G401 (cell line): ENCODE measurements around the gene MAP1LC3B. TPM values are rescaled to one million over a fixed set of nuclear protein-coding genes. Genes with fewer than 3 reads are reported as not detected.
"Not testable (repeated sequence)": the region's sequence is repeated elsewhere in the genome, so short reads cannot be mapped to it uniquely, and the experiment has no call there.

ENCODE experiments used
- DNase-seq: peaks from one replicate; pipeline ENCODE4 v3.0.0-alpha.2; 2015; ENCODE audit warnings: low spot score
- in situ Hi-C: cut with HindIII; loops from 2 replicates; pipeline ENCODE4 v1.10.0; 2016; ENCODE audit warnings: low sequenced_read_pairs, mixed read lengths
- total RNA-seq: library from RNA; depleted of rRNA; stranded (reverse); fragments of >200 nt; shearing (Covaris generic); gene quantifications from 2 replicates; pipeline ENCODE4 v1.2.3, GENCODE V29; 2014

MAP1LC3B gene
- total RNA-seq, 1 experiment from 2014 or later: 26.7 TPM

DNA sequence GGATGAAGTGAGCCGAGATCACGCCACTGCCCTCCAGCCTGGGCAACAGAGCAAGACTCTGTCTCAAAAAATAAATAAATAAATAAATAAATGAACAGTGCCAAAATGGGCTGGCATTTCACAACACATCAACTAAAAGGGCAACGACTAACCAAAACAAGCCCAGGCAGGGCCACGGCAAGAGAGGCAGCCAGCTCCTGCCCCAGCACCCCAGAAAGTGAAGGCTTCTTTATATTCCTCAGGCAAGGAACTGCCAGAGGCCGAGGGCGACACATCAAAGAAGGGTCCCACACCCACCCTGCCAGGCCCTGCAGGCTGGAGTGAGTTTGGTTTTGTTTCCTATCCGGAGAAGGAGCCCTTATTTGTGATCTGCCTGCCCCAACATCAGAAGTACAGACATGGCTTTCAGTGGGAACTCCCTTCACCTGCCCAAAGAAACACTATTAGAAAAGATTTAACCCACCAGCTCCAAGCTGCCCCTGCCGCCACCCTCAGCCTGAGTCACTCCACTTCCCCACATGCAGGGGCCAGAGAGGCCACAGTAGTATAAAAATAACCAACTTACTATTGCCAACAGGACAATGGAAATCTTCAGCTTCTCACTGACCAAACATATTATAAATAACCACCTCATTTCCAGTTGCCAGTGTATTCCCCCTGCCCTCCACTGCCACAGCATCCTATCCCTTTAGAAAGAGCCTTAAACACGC, 16.6 kb upstream of the MAP1LC3B start:
- DNase-seq: peak; percentile 72
- in situ Hi-C loops: no loop called here

DNA sequence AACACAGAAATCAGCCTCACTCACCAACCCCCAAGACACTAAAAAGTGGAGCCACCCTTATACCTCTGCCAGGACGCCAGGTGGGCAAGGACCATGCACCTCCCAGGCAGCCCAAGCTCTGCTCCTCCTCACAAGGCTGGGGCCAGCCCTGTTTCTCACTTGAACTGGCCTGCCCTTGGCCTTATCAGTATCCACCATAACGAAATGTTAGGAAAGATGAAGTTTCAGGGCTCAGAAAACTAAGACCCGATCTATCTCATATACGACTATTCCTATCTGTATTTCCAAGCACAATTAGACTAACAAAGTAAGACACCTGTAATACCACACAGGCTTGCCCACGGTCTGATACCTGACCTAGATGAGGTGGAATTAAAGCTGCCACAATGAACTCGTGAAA, 15.5 kb upstream of the MAP1LC3B start:
- no peak for DNase-seq
- in situ Hi-C loops: no loop called here

DNA sequence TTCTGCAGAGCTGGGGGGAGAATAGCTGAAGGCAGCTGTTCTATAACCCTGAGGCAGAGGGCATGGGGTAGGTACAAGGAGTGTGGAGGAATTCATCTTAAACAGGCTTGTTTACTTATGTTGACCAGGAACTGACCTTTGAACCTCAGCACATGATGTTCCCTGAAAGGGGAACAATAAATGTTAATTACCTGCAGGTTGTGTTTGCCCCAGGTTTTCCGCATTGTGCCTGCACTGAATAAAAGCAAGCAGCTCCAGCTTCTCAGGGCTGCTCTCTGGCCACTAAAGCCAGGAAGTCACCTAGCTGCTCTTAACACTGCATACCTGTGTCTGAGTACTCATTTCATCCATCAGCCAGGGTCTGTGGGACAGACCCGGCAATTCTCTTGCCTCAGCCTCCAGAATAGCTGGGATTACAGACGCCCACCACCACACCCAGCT, 12.8 kb upstream of the MAP1LC3B start:
- DNase-seq: peak; percentile 39

DNA sequence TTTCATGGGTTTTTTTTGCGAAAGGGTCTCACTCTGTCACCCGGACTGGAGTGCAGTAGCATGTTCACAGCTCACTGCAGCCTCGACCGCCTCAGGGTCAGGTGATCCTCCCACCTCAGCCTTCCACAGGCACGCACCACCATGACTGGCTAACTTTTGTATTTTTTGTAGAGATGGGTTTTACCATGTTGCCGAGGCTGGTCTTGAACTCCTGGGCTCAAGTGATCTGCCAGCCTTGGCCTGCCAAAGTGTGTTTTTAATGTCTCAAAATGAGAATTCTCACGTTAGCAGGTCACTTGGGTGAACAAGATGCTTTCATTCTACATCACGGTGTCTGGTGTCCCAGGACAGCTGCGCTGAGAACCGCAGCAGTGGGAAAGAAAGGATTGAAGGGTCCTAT, 11.7 kb upstream of the MAP1LC3B start:
- peak; percentile 56 for DNase-seq
- in situ Hi-C loops: no loop called here

More for the DNA sequence above, 12.8 kb upstream of the MAP1LC3B start:
- in situ Hi-C loops: not testable (repeated sequence)

DNA sequence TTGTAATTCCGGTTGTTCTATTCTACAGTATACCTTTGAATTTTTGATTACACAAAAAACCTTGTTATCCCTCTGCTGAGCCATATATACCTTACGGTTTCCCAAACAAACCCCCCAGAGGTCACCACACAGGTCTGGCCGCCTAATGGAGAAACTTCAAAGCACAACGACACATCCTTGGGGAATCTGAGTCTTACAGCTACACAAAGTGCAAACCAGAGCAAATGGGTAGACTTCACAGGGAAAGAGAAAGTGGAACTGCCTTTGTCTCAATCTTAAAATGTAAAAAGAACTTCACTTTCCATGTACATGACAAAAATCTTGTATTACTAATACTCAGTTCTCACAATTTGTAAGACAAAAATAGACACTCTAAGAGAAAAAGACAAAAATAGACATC, 11.3 kb upstream of the MAP1LC3B start:
- in situ Hi-C loops: no loop called here
- DNase-seq: no peak

DNA sequence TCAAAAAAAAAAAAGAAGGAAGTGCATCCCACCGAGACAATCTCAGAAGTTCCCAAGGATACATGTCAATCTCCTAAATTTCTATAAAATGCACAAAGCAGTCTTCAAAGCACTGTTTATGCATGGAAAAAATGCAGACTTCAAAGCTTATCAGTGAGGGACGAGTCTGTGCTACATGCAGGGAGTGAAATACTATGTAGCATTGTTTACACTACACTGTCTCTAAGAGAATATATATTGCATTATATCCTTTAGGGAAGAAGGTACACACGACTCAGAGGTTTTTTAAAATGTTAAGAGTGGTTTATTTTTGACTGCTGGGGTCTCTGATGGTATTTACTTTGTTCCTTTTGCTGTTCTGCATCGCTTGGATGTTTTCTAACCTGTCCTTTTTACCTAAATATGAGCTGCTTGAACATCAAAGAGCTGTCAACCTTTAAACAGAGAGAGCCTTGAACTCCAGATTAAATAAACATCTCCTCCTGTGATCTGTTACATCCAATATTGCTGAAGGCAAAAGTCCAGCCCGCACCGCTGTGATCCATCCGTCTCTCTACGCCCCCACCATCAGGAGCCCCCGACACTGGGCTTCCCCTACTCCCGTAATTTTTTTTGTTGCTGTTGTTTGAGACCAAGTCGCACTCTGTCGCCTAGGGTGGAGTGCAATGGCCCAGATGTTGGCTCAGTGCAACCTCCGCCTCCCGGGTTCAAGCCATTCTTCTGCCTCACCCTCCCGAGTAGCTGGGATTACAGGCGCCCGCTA, 9.9 kb upstream of the MAP1LC3B start:
- in situ Hi-C loops: no loop called here
- DNase-seq: no peak

DNA sequence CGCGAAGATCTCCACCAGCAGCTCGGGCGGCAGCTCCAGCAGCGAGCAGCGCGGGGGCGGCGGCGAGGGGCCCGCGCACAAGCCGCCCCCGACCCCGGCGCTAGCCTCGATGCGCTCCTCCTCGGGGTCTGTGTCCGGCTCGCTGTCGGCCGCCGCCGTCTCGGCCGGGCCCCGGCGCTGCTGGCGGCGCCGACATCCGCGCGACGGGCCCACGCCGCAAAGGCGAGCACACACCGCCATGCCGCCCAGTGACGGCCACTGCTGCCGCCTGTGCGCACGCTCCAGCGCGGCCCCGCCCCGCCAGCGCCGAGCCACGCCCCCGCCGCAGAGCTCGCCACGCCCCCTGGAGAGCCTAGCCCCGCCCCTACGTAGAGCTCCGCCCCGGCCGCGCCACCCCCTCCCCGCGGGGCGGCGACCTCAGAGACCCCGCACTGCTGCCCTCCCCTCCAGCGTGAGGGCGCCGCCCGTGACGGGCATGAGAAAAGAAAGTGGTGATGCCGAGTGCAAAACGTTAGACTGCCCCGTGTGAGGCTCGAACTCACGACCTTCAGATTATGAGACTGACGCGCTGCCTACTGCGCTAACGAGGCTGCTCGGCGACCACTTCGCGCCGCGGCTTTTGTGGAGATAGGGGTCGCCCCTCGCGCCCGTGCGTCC, 8.5 kb upstream of the MAP1LC3B start, which contains the start of gene FBXO31:
TSS of gene FBXO31 (minus strand) at position 272 of the 657 bp plus-strand sequence. CDS start at position 240, 32 bp downstream.
- in situ Hi-C loops: no loop called here
- DNase-seq: peak; percentile 88

DNA sequence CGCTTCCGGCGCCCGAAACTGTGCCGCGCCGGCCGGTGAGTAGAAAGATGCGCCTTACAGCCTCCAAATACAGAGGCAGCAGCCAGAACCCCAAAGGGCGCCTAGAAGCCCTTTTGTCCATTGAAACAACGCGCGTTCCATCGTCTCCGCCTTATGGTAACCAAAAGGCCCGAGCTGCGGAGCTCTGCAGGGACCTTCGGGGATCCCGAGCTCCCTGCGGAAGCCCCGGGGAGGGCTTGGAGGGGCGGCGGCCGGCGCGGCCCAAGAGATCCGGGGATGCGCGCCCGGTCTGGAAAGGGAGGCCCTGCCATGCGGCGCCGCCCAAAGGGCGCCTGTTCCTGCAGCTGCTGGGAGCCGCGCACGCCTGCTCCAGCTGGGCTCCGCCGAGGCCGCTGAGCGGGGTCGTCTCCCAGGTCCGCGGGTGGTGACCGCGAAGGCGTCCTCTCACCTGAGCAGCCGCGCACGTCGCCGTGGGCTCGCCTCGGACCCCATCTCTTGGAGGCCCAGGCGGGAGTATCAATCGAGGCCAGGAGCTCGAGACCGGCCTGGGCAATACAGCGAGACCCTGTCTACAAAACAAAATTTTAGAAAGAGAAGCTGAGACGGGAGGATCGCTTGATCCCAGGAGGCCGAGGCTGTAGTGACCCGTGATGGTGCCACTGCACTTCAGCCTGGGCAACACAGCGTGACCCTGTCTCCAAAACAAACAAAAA, 7.8 kb upstream of the MAP1LC3B start:
- no peak for DNase-seq
- in situ Hi-C loops: no loop called here

DNA sequence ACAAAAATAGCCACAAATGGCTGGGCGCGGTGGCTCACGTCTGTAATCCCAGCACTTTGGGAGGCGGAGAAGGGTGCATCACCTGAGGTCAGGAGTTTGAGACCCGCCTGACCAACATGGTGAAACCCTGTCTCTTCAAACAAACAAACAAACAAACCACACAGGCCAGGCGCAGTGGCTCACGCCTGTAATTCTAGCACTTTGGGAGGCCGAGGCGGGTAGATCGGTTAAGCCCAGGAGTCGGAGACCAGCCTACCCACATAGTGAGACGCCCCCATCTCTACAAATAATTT, 7.3 kb upstream of the MAP1LC3B start:
- in situ Hi-C loops, DNase-seq: not testable (repeated sequence)

DNA sequence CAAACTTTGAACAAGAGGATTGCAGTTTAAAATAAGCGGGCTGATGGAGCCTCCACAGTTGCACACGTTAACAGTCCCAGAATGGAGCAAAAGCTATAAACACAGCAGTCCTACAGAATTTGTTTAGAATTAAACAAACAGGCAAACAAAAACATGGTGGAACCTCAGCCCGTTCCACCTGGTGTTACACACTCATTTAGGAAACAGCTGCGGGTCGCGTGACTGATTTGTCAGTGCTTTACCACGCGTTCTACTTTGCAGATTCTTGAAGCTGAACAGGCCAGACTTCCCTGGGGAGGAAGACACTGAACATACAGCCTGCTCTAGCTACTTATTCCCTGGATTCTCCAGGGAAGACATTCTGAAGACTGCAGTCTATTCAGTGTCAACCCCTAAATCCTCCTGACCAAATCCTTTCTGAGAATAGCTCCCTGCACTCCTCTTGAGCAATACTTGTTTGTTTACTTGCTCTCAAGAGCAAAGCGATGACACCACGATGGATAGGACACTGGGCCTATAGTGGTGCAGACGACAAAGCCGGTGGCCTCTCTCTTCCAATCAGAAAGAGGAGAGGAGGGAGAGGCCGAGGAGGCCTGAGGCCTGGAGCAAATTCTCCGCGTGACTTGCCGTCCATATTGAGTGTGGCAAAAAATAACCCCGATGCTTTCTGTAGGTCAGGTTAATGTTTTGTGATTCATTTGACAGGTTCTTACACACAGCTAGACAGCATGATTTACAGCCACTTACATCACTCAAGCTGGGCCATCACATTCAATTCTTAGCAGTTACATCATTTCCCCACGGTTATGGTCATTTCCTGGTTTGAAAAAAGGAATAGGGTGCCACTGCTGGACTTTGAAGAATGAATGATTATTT, 4.0 kb upstream of the MAP1LC3B start:
- in situ Hi-C loops: no loop called here
- DNase-seq: peak; percentile 100

DNA sequence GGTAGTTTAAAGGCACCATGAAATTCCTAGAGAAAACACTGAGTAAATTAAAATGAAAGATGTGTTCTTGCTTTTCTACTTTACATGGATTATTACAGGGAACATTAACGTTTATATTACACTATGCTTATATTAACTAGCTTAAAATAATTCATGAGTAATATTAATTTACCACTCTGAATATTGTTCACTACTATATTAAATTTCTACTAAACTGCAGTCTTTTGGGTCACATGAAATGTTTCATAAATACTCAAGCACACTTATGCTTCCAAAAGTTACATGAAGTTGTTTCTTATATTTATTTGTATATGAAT, 3.4 kb upstream of the MAP1LC3B start:
- in situ Hi-C loops: no loop called here
- no peak for DNase-seq

DNA sequence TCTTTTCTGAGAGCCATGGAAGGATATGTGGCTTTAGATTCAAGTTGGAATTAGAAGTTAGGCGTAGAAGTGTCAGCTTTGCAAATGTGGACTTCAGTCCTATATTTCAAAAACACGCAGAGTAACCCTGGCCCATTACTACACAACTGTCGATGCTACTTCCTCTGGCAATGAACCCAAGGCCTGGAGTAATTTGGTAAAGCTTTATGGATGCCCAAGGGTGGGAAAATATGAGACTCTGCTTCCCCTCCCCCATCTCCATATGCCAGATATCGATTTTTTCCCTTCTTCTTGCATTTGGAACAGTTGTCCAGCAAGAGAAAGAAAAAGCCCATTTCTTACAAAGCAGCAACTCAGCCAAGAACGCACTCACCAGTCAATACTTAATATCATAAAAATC, 2.9 kb upstream of the MAP1LC3B start:
- no peak for DNase-seq
- in situ Hi-C loops: no loop called here

DNA sequence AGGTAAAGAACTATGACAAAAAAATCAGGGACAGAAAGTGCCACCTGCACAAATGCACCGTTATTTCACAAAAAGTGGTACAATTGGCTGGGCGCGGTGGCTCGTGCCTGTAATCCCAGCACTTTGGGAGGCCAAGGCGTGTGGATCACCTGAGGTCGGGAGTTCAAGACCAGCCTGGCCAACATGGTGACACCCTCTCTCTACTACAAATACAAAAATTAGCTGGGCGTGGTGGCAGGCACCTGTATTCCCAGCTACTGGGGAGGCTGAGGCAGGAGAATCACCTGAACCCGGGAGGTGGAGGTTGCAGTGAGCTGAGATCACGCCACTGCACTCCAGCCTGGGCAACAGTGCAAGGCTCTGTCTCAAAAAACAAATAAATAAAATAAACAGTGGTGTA, 2.2 kb upstream of the MAP1LC3B start:
- DNase-seq, in situ Hi-C loops: not testable (repeated sequence)

DNA sequence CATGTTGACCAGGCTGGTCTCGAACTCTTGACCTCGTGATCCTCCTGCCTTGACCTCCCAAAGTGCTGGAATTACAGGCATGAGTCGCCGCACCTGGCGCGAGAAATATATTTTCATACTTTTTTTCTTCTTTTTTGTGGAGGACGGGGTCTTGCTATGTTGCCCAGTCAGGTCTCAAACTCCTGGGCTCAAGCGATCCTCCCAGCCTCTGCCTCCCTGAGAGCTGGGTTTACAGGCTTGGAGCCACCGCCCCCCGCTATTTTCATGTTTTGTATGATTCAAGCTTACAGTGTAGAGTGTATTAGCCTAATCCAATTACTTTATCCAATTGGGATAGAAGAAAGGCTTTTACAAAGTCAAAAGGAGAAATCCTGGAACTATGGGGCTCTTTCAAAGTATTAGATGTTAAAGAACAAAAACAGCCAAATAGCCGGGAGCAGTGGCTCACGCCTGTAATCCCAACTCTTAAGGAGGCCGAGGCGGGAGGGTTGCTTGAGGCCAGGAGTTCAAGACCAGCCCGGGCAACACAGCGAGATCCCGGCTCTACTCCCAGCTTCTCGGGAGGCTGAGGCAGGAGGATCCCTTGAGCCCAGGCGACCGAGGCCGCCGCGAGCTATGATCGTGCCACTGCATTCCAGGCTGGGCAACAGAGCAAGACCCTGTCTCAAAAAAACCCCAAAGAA, 1.4 kb upstream of the MAP1LC3B start:
- no peak for DNase-seq
- in situ Hi-C loops: no loop called here

DNA sequence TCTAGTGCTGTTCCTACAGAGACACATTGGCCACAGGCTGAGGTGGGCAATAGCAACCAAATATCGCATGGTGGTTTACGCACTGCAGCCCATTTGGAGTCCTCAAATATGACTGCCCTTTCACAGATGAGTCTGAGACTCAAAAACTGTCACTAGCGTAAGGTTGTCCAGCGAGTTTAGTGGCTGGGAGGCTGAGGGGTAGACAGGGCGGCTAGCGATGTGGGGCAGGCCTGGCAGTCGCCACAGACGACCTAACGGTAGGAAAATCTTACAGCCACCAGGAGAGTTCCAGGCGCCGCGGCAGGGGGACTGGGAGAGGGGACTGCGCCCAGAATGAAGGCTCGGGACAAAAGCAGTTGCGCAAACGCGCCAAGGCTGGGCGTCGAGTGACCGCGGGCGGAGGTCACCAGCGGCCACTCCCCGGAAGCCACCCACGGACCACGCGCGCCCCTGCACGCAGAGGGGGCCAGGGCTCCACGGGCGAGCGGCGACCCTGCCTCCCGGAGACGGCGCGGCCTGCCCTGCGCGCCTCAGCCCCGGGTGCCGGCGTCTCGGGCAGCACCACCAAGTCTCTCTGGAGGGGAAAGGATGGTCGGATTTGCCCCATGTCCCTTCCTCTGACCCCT, 699 bp upstream of the MAP1LC3B start:
- in situ Hi-C loops: no loop called here
- peak; percentile 30 for DNase-seq

DNA sequence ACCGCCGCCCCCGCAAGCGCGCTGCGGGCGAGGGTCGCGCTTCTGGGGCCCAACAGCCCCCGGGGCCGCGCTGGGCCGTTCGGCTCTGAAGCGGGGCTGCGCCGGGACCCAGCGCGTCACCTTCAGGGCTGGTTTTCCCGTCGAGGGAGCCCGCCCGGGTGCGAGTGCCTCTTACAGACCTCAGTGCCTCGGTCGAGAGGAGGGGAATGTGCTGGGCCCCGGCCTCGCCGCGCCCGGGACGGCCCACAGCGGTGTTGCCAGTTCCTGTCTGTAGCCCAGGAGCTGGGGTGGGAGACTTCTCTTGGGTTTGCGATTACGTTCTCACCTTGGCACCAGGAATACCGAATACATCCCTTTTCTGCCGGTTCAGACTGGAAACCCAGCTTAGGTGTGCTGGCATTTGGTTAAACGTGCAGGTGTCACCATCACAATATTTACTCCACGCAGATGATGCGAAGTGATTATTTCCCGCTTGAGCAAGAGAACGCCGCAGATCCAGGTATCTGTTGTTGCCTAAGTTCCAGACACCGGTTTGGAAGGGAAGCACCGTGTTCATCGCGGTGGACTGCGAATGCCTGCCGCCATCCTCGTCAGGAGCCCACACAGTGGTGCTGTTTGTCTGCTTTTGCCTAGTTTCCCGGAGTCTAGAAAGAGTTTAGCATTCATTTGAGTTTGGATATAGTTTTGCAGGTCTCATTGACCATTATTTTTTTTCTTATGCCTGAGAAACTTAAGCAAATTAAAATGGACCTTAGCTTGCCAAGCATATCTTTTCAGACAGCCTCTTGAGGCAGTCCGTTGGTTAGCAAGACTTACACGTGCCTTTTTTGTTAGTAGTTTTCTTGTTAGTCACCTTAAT, 914 bp downstream of the MAP1LC3B start:
- DNase-seq: peak; percentile 69

DNA sequence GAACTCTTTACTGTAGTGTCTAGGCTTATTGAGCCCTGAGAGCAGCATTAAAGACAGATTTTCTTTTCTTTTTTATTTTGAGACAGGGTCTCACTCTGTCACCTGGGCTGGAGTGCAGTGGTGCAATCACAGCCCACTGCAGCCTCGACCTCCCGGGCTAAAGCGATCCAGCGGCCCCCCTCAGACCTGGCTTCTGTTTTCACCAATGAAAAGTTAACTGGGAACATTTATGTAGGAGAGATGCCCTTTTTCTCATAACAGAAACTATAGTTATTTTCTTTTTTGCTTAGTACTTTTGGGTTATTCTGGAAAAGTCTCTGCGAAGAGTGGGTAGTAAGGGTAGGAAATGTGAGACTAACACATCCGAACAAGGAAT, 1.5 kb downstream of the MAP1LC3B start:
- DNase-seq: no peak
- in situ Hi-C loops: no loop called here

More for the DNA sequence above, 914 bp downstream of the MAP1LC3B start:
- in situ Hi-C loops: no loop called here
